Kidney epithelial cell (primary cell): ENCODE results near the gene TMEM86A. TPM values are rescaled to one million over a fixed set of nuclear protein-coding genes. Genes with fewer than 3 reads are reported as not detected.

Experiments
- DNase-seq: peaks from one replicate; pipeline ENCODE4 v3.0.0-alpha.2; 2010; ENCODE audit warnings: low read depth
- H3K27me3 ChIP-seq: 2 replicates; pipeline ENCODE4 v1.6.0; 2011; ENCODE audit warnings: low read length; ENCODE audit not compliant: control insufficient read depth, insufficient read depth
- H3K36me3 ChIP-seq: 2 replicates; pipeline ENCODE4 v1.5.1; 2011; ENCODE audit warnings: low read length; ENCODE audit not compliant: control insufficient read depth, insufficient read depth
- H3K4me3 ChIP-seq: 2 replicates; pipeline ENCODE4 v1.5.1; 2011; ENCODE audit warnings: low read depth, mild to moderate bottlenecking, control low read depth, low read length
- CTCF ChIP-seq: IDR thresholded peaks from 2 replicates; pipeline ENCODE4 v1.5.1; 2011; ENCODE audit warnings: mild to moderate bottlenecking, moderate library complexity, low read length, control low read depth, inconsistent platforms; ENCODE audit not compliant: insufficient read depth, poor library complexity, severe bottlenecking
- total RNA-seq: library from RNA; depleted of rRNA; stranded (reverse); fragments of >200 nt; gene quantifications from 2 replicates; pipeline ENCODE4 v1.2.3, GENCODE V29; 2015

The TMEM86A gene
- total RNA-seq, 1 donor from 2014 or later: 5.0 TPM

- Histone ChIP-seq H3K27me3 (no peaks in the 10 kb centered on the region), H3K4me3 (peak overlapping the region; percentile 55), H3K36me3 (no peaks in the 10 kb centered on the region)
- DNase-seq: no peak
- no peak for TF ChIP-seq CTCF
Observed at GRCh38 chr11:18699269-18699596, 654 bp downstream of the TMEM86A start.

GRCh38 chr11:18699848-18700261 lies 1.3 kb downstream of the TMEM86A start:
- Histone ChIP-seq H3K36me3 (no peaks in the 10 kb centered on the region), H3K27me3 (no peaks in the 10 kb centered on the region), H3K4me3 (no peak overlapping the region)
- no peak for DNase-seq
- TF ChIP-seq CTCF: no peak

GRCh38 chr11:18700375-18700774 lies 1.8 kb downstream of the TMEM86A start:
- Histone ChIP-seq H3K36me3 (no peaks in the 10 kb centered on the region), H3K4me3 (no peak overlapping the region), H3K27me3 (no peaks in the 10 kb centered on the region)
- DNase-seq: peak; percentile 39
- TF ChIP-seq CTCF: no peak

GRCh38 chr11:18700872-18701271 lies 2.3 kb downstream of the TMEM86A start:
- peaks cover 3% of the 10 kb centered on the region for H3K27me3 ChIP-seq
- H3K36me3 ChIP-seq: no peaks in the 10 kb centered on the region
- no peak for DNase-seq
- no peak overlapping the region for H3K4me3 ChIP-seq
- TF ChIP-seq CTCF: no peak

- no peak for DNase-seq
- Histone ChIP-seq H3K4me3 (no peak overlapping the region), H3K36me3 (no peaks in the 10 kb centered on the region), H3K27me3 (peaks cover 6% of the 10 kb centered on the region)
- no peak for TF ChIP-seq CTCF
Observed at GRCh38 chr11:18701614-18702216, 3.1 kb downstream of the TMEM86A start.
